K562 (cell line): Measurements from ENCODE around the gene ARHGAP15. TPM values are rescaled to one million over a fixed set of nuclear protein-coding genes. Genes with fewer than 3 reads are reported as not detected.

Source experiments
- ATAC-seq: fragments of 200-7000 bp; cut with Tn5 transposase; 3 replicates; pipeline ENCODE4 v1.9.1; 2020; ENCODE audit warnings: moderate library complexity
- BruUV-seq: library from RNA; stranded (reverse); fragments of 400-500 nt; replicated peaks from 2 replicates; lab custom pipeline; 2021; lab: Mats Ljungman, UMichigan
- CTCF ChIA-PET: fragments of 300-600 bp; formaldehyde crosslinking; extraction: SDS; loops from one replicate; lab custom pipeline; 2021; ENCODE audit warnings: low intra/inter-chr PET ratio; lab: Yijun Ruan, JAX
- POLR2A ChIA-PET: fragments of 300-600, 350-650 bp; sonication (Branson Sonifier 250); formaldehyde crosslinking; extraction: SDS; loops from one replicate; lab custom pipeline; 2021; ENCODE audit warnings: antibody characterized with exemption, inconsistent platforms; lab: Yijun Ruan, JAX
- DNase-seq, 4 experiments: peaks; one replicate each; pipeline versions ENCODE4 v3.0.0 to v3.0.0-alpha.2; 2011 to 2018; ENCODE audit warnings: low spot score in 3 of 4, mixed read lengths in 3 of 4; ENCODE audit errors: extremely low read depth in 1 of 4
- FAIRE-seq: peaks from 2 replicates; lab custom pipeline; 2011; peaks lifted over from hg19 to GRCh38; lab: Jason Lieb, UNC
- H2AFZ ChIP-seq: 2 replicates; pipeline ENCODE4 v1.6.0; 2011; ENCODE audit warnings: low read depth, low read length, control low read depth, inconsistent platforms
- H3K27ac ChIP-seq: fragments of 200-600 bp; 3 replicates; pipeline ENCODE4 v1.8.0; 2011; ENCODE audit warnings: low read depth, mild to moderate bottlenecking, control low read depth, inconsistent platforms, low read length, moderate library complexity, mixed read lengths; ENCODE audit errors: extremely low read depth
- H3K27me3 ChIP-seq, 2 experiments: fragments of 300-600 bp in 1 of 2; 2 replicates in 1 of 2; 3 replicates in 1 of 2; pipeline versions ENCODE4 v1.6.0 to v1.8.0; 2011; ENCODE audit warnings: inconsistent platforms in 2 of 2, low read length in 2 of 2, mild to moderate bottlenecking in 1 of 2, mixed read lengths in 1 of 2, moderate library complexity in 1 of 2; ENCODE audit not compliant: control insufficient read depth in 2 of 2, insufficient read depth in 2 of 2
- H3K36me3 ChIP-seq: fragments of 300-600 bp; 3 replicates; pipeline ENCODE4 v1.8.0; 2011; ENCODE audit warnings: mild to moderate bottlenecking, low read length, inconsistent platforms; ENCODE audit not compliant: control insufficient read depth, insufficient read depth
- H3K4me1 ChIP-seq, 2 experiments: fragments of 200-600 bp in 1 of 2; replicated peaks in 1 of 2; 2 replicates in 1 of 2; 3 replicates in 1 of 2; pipeline versions ENCODE4 v1.5.1 to v1.8.0; 2011; ENCODE audit warnings: inconsistent platforms in 2 of 2, low read length in 2 of 2, mild to moderate bottlenecking in 1 of 2, mixed read lengths in 1 of 2, moderate library complexity in 1 of 2; ENCODE audit not compliant: control insufficient read depth in 2 of 2, insufficient read depth in 2 of 2
- H3K4me2 ChIP-seq: 2 replicates; pipeline ENCODE4 v1.6.1; 2011; ENCODE audit warnings: low read length, control low read depth, inconsistent platforms, mixed read lengths; ENCODE audit not compliant: insufficient read depth
- H3K4me3 ChIP-seq: fragments of 200-600 bp; sonication (generic), shearing (Covaris generic); 2 replicates; pipeline ENCODE4 v1.5.1; 2016; ENCODE audit warnings: control low read depth, inconsistent platforms
- H3K79me2 ChIP-seq: fragments of 200-600 bp; 3 replicates; pipeline ENCODE4 v1.8.0; 2011; ENCODE audit warnings: low read length, inconsistent platforms; ENCODE audit not compliant: control insufficient read depth, insufficient read depth
- H3K9ac ChIP-seq, 2 experiments: 2 replicates each; pipeline versions ENCODE4 v1.6.0 to v1.6.1; 2011; ENCODE audit warnings: low read depth in 2 of 2, low read length in 2 of 2, control low read depth in 1 of 2, inconsistent platforms in 1 of 2, mild to moderate bottlenecking in 1 of 2, mixed read lengths in 1 of 2; ENCODE audit not compliant: insufficient read depth in 1 of 2
- H3K9me1 ChIP-seq: one replicate; pipeline ENCODE4 v1.6.0; 2011; ENCODE audit warnings: inconsistent platforms, mild to moderate bottlenecking, low read length, moderate library complexity; ENCODE audit not compliant: control insufficient read depth, insufficient read depth
- H3K9me3 ChIP-seq: replicated peaks from 2 replicates; pipeline ENCODE4 v1.5.1; 2011; ENCODE audit warnings: low read depth, low read length, inconsistent platforms; ENCODE audit not compliant: control insufficient read depth, insufficient read depth
- H4K20me1 ChIP-seq: replicated peaks from 2 replicates; pipeline ENCODE4 v1.6.1; 2011; ENCODE audit warnings: low read length, inconsistent platforms, mixed read lengths; ENCODE audit not compliant: control insufficient read depth, insufficient read depth
- CHD2 ChIP-seq: IDR thresholded peaks from 2 replicates; pipeline ENCODE4 v1.6.1; 2011; ENCODE audit warnings: low read depth, low read length
- FOS ChIP-seq: IDR thresholded peaks from 3 replicates; pipeline ENCODE4 v1.6.1; 2011; ENCODE audit not compliant: insufficient read length; ENCODE audit errors: extremely low read depth
- FOXA3 ChIP-seq, 2 experiments: fragments of 450-650 bp in 1 of 2; sonication (generic) in 1 of 2; formaldehyde crosslinking; IDR thresholded peaks in 1 of 2; conservative IDR thresholded peaks in 1 of 2; 2 replicates each; pipeline versions ENCODE4 v1.4.0 to v1.8.0; 2020 to 2022; ENCODE audit warnings: mild to moderate bottlenecking in 2 of 2, missing genetic modification reagents in 1 of 2
- HMG20A ChIP-seq: fragments of 450-650 bp; formaldehyde crosslinking; conservative IDR thresholded peaks from 2 replicates; pipeline ENCODE4 v1.4.0; 2020; ENCODE audit warnings: mild to moderate bottlenecking, mixed read lengths
- KLF1 ChIP-seq: fragments of 450-650 bp; IDR thresholded peaks from 2 replicates; pipeline ENCODE4 v1.6.1; 2016; ENCODE audit warnings: missing genetic modification characterization, missing compliant biosample characterization
- MAFF ChIP-seq: IDR thresholded peaks from 2 replicates; pipeline ENCODE4 v1.6.1; 2012; ENCODE audit warnings: low read length, improper control_type of control experiment
- NR2C2 ChIP-seq, 2 experiments: fragments of 200-800 bp in 1 of 2; sonication (Bioruptor generic) in 1 of 2; sonication (generic) in 1 of 2; formaldehyde crosslinking in 1 of 2; IDR thresholded peaks; 2 replicates each; pipeline versions ENCODE4 v1.6.1 to v1.8.0; 2016 to 2022; ENCODE audit warnings: mild to moderate bottlenecking in 1 of 2, missing compliant biosample characterization in 1 of 2, missing genetic modification characterization in 1 of 2, missing genetic modification reagents in 1 of 2
- ZNF197 ChIP-seq: fragments of 200-800 bp; sonication (Bioruptor generic); IDR thresholded peaks from 2 replicates; pipeline ENCODE4 v1.6.1; 2016; ENCODE audit warnings: low read depth, missing genetic modification characterization, missing compliant biosample characterization
- WGBS: fragments of 100-300 bp; shearing (Covaris generic); methylation state at CpG from one replicate; pipeline ENCODE4 v1.1.6; 2016; ENCODE audit warnings: low coverage, mixed read lengths; ENCODE audit not compliant: insufficient coverage; ENCODE audit errors: missing lambda C conversion rate; 5-methylcytosine and 5-hydroxymethylcytosine counted together
- in situ Hi-C: fragments of 300-500 bp; cut with MboI; formaldehyde crosslinking; loops from 4 replicates; pipeline ENCODE4 v1.15.0; 2018; ENCODE audit warnings: inconsistent platforms, mixed read lengths
- intact Hi-C: fragments of 100-400 bp; cut with micrococcal nuclease; formaldehyde crosslinking; loops from 2 replicates; pipeline ENCODE4 v1.14.2; 2022
- polyA plus RNA-seq, 8 experiments: library from polyadenylated mRNA; depleted of rRNA in 4 of 8; stranded (reverse) in 5 of 8; unstranded in 3 of 8; fragments of >200 nt; fragmentation: Nextera tagmentation in 2 of 8; fragmentation: Illumina TruSeq in 1 of 8; extraction: Ambion mirVana in 2 of 8; extraction: Trizol in 1 of 8; gene quantifications; 2 replicates each; pipeline versions ENCODE4 v1.2.1 to v1.2.3, GENCODE V29; 2011 to 2014; ENCODE audit warnings: inconsistent platforms in 1 of 8, missing spikeins in 1 of 8
- total RNA-seq, 7 experiments: library from RNA; depleted of rRNA in 6 of 7; stranded (reverse); fragments of >200 nt in 6 of 7; fragmentation: Illumina TruSeq in 2 of 7; extraction: Trizol in 2 of 7; gene quantifications; 2 replicates each; pipeline versions ENCODE4 v1.2.1 to v1.2.3, GENCODE V29; 2011 to 2021; ENCODE audit warnings: low replicate concordance in 1 of 7
- TF ChIP-seq, protein P1 (sequence below): fragments of 450-650 bp; IDR thresholded peaks from 2 replicates; pipeline ENCODE4 v1.6.1; 2016; ENCODE audit warnings: mild to moderate bottlenecking, moderate library complexity
- TF ChIP-seq, protein P2 (sequence below): fragments of 250-450 bp; sonication (Bioruptor Pico); IDR thresholded peaks from 2 replicates; pipeline ENCODE4 v1.5.0; 2020; ENCODE audit warnings: mild to moderate bottlenecking

The ARHGAP15 gene
- total and polyA plus RNA-seq, 9 of the 15 experiments (the other 6 are each of a cell fraction or from before 2014, with no cell fraction given): 1.5 to 17.9 (median 7.9) TPM

DNA sequence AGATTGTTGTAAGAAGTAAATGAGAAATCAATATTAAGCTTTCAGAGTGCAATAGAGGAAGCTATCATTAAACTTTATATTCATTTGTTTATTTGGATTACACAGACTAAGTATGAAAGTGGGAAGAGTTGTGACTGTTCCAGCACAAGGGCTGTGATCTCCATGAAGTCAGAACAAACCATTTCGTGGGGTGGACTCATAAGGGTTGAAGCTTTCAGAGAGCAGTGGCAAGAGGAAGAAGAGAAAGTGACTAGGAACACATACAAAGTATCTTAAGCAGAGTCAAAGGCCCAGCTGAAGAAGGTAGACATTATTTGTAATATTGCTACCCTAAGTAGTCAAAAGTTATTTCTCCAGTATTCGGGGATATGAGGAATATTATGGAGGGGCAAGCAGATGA, 117.0 kb downstream of the ARHGAP15 start:
- Histone ChIP-seq H3K79me2 (no peaks in the 10 kb centered on the region), H3K9ac (no peak overlapping the region), H3K9me3 (no peaks in the 10 kb centered on the region), H4K20me1 (no peaks in the 10 kb centered on the region), H3K27me3 (no peaks in the 10 kb centered on the region), H3K4me1 (no peaks in the 10 kb centered on the region), H3K27ac (no peak overlapping the region), H3K36me3 (no peaks in the 10 kb centered on the region), H3K9me1 (no peaks in the 10 kb centered on the region), H3K4me3 (no peak overlapping the region), H2AFZ (no peak overlapping the region), H3K4me2 (no peak overlapping the region)
- ATAC-seq: no peak
- DNase-seq: no peak
- in situ Hi-C loops: no loop called here
- WGBS: 5% methylated on average over 2 of the region's 2 CpGs
- intact Hi-C loops: no loop called here
- POLR2A ChIA-PET: no interaction called here
- BruUV-seq: no TSS peak
- no peak for FAIRE-seq
- CTCF ChIA-PET: no interaction called here
- TF ChIP-seq ZNF197 (CRISPR knock-in tag): no peak
- no peak for TF ChIP-seq FOXA3 (CRISPR knock-in tag; conservative IDR thresholded peaks at IDR 0.05 in 1 of 2, IDR thresholded peaks at IDR 0.05 in 1 of 2)
- TF ChIP-seq HMG20A (CRISPR knock-in tag): no peak
- TF ChIP-seq, protein P1, sequence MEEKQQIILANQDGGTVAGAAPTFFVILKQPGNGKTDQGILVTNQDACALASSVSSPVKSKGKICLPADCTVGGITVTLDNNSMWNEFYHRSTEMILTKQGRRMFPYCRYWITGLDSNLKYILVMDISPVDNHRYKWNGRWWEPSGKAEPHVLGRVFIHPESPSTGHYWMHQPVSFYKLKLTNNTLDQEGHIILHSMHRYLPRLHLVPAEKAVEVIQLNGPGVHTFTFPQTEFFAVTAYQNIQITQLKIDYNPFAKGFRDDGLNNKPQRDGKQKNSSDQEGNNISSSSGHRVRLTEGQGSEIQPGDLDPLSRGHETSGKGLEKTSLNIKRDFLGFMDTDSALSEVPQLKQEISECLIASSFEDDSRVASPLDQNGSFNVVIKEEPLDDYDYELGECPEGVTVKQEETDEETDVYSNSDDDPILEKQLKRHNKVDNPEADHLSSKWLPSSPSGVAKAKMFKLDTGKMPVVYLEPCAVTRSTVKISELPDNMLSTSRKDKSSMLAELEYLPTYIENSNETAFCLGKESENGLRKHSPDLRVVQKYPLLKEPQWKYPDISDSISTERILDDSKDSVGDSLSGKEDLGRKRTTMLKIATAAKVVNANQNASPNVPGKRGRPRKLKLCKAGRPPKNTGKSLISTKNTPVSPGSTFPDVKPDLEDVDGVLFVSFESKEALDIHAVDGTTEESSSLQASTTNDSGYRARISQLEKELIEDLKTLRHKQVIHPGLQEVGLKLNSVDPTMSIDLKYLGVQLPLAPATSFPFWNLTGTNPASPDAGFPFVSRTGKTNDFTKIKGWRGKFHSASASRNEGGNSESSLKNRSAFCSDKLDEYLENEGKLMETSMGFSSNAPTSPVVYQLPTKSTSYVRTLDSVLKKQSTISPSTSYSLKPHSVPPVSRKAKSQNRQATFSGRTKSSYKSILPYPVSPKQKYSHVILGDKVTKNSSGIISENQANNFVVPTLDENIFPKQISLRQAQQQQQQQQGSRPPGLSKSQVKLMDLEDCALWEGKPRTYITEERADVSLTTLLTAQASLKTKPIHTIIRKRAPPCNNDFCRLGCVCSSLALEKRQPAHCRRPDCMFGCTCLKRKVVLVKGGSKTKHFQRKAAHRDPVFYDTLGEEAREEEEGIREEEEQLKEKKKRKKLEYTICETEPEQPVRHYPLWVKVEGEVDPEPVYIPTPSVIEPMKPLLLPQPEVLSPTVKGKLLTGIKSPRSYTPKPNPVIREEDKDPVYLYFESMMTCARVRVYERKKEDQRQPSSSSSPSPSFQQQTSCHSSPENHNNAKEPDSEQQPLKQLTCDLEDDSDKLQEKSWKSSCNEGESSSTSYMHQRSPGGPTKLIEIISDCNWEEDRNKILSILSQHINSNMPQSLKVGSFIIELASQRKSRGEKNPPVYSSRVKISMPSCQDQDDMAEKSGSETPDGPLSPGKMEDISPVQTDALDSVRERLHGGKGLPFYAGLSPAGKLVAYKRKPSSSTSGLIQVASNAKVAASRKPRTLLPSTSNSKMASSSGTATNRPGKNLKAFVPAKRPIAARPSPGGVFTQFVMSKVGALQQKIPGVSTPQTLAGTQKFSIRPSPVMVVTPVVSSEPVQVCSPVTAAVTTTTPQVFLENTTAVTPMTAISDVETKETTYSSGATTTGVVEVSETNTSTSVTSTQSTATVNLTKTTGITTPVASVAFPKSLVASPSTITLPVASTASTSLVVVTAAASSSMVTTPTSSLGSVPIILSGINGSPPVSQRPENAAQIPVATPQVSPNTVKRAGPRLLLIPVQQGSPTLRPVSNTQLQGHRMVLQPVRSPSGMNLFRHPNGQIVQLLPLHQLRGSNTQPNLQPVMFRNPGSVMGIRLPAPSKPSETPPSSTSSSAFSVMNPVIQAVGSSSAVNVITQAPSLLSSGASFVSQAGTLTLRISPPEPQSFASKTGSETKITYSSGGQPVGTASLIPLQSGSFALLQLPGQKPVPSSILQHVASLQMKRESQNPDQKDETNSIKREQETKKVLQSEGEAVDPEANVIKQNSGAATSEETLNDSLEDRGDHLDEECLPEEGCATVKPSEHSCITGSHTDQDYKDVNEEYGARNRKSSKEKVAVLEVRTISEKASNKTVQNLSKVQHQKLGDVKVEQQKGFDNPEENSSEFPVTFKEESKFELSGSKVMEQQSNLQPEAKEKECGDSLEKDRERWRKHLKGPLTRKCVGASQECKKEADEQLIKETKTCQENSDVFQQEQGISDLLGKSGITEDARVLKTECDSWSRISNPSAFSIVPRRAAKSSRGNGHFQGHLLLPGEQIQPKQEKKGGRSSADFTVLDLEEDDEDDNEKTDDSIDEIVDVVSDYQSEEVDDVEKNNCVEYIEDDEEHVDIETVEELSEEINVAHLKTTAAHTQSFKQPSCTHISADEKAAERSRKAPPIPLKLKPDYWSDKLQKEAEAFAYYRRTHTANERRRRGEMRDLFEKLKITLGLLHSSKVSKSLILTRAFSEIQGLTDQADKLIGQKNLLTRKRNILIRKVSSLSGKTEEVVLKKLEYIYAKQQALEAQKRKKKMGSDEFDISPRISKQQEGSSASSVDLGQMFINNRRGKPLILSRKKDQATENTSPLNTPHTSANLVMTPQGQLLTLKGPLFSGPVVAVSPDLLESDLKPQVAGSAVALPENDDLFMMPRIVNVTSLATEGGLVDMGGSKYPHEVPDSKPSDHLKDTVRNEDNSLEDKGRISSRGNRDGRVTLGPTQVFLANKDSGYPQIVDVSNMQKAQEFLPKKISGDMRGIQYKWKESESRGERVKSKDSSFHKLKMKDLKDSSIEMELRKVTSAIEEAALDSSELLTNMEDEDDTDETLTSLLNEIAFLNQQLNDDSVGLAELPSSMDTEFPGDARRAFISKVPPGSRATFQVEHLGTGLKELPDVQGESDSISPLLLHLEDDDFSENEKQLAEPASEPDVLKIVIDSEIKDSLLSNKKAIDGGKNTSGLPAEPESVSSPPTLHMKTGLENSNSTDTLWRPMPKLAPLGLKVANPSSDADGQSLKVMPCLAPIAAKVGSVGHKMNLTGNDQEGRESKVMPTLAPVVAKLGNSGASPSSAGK: no peak
- TF ChIP-seq MAFF: no peak
- TF ChIP-seq FOS: no peak
- TF ChIP-seq KLF1 (tag): no peak
- TF ChIP-seq CHD2: no peak
- TF ChIP-seq NR2C2 (CRISPR knock-in tag; IDR thresholded peaks at IDR 0.05): no peak
- no peak for TF ChIP-seq NR2C2 (tag; IDR thresholded peaks at IDR 0.05)
- TF ChIP-seq, protein P2, sequence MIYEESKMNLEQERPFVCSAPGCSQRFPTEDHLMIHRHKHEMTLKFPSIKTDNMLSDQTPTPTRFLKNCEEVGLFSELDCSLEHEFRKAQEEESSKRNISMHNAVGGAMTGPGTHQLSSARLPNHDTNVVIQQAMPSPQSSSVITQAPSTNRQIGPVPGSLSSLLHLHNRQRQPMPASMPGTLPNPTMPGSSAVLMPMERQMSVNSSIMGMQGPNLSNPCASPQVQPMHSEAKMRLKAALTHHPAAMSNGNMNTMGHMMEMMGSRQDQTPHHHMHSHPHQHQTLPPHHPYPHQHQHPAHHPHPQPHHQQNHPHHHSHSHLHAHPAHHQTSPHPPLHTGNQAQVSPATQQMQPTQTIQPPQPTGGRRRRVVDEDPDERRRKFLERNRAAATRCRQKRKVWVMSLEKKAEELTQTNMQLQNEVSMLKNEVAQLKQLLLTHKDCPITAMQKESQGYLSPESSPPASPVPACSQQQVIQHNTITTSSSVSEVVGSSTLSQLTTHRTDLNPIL: no peak
